Activated naive CD4-positive, alpha-beta T cell (primary cell): Measurements from ENCODE around the gene HS3ST4.

Experiments used
- DNase-seq, 4 experiments: peaks; one replicate each; lab custom pipeline; 2025; lab: John Stamatoyannopoulos, UW

The HS3ST4 gene

GRCh38 chr16:25896411-25896810 is 204.7 kb downstream of the HS3ST4 start:
- no peak for DNase-seq

- DNase-seq = no peak
Observed at GRCh38 chr16:25897702-25898101, 205.9 kb downstream of the HS3ST4 start.

- no peak for DNase-seq
Observed at GRCh38 chr16:25905810-25906209, 214.1 kb downstream of the HS3ST4 start.

GRCh38 chr16:25910971-25911370 is 219.2 kb downstream of the HS3ST4 start:
- DNase-seq = no peak

GRCh38 chr16:25912321-25912720 is 220.6 kb downstream of the HS3ST4 start:
- no peak for DNase-seq

GRCh38 chr16:25914357-25914962 is 222.7 kb downstream of the HS3ST4 start:
- DNase-seq = no peak

GRCh38 chr16:25916037-25916436 is 224.3 kb downstream of the HS3ST4 start:
- DNase-seq = no peak

GRCh38 chr16:25922438-25922837 is 230.7 kb downstream of the HS3ST4 start:
- no peak for DNase-seq

GRCh38 chr16:25925421-25925820 is 233.7 kb downstream of the HS3ST4 start:
- no peak for DNase-seq

- no peak for DNase-seq
Observed at GRCh38 chr16:25931473-25932035, 239.8 kb downstream of the HS3ST4 start.

- no peak for DNase-seq
Observed at GRCh38 chr16:25941800-25942499, 250.2 kb downstream of the HS3ST4 start.

- no peak for DNase-seq
Observed at GRCh38 chr16:25950586-25951281, 259.0 kb downstream of the HS3ST4 start.

GRCh38 chr16:25951999-25952398 is 260.2 kb downstream of the HS3ST4 start:
- no peak for DNase-seq

- no peak for DNase-seq
Observed at GRCh38 chr16:25952983-25953382, 261.2 kb downstream of the HS3ST4 start.

- no peak for DNase-seq
Observed at GRCh38 chr16:25957707-25958106, 265.9 kb downstream of the HS3ST4 start.

GRCh38 chr16:25959221-25959620 is 267.5 kb downstream of the HS3ST4 start:
- no peak for DNase-seq

- DNase-seq = no peak
Observed at GRCh38 chr16:25966172-25967097, 274.7 kb downstream of the HS3ST4 start.

- no peak for DNase-seq
Observed at GRCh38 chr16:25977121-25977520, 285.4 kb downstream of the HS3ST4 start.

GRCh38 chr16:25978218-25978617 is 286.5 kb downstream of the HS3ST4 start:
- DNase-seq = no peak

GRCh38 chr16:25988084-25988483 is 296.3 kb downstream of the HS3ST4 start:
- DNase-seq = no peak

GRCh38 chr16:25988882-25989281 is 297.1 kb downstream of the HS3ST4 start:
- no peak for DNase-seq

- DNase-seq = no peak
Observed at GRCh38 chr16:25996052-25996451, 304.3 kb downstream of the HS3ST4 start.
